ENCODE data around the gene WDR43.

WDR43 gene

GRCh38 chr2:28951910-28952835 is 57.7 kb downstream of the WDR43 start:
- no peaks in the 10 kb centered on the region for H3K9me3 ChIP-seq (ENCODE audit: control insufficient read depth, insufficient read depth, low read length)
- H3K4me2 ChIP-seq (ENCODE audit: low read length) = no peak overlapping the region
- no peaks in the 10 kb centered on the region for H3K79me2 ChIP-seq (ENCODE audit: control insufficient read depth, low read length)
- no peak overlapping the region for H3K4me3 ChIP-seq (ENCODE audit: low read length)
- H3K27ac ChIP-seq (ENCODE audit: low read depth, low read length) = no peak overlapping the region
- TF ChIP-seq CTCF (IDR thresholded peaks at IDR 0.05; ENCODE audit: low read depth, low read length, poor library complexity, severe bottlenecking) (no peak), EZH2phosphoT487 (IDR thresholded peaks at IDR 0.05; ENCODE audit: borderline replicate concordance, low read length) (no peak)
- H3F3A ChIP-seq (ENCODE audit: control insufficient read depth, insufficient read depth) = peaks cover 29% of the 10 kb centered on the region
- no peaks in the 10 kb centered on the region for H4K20me1 ChIP-seq (ENCODE audit: control insufficient read depth, insufficient read depth, low read depth, low read length)
- H3K27me3 ChIP-seq (ENCODE audit: control insufficient read depth, low read length) = no peaks in the 10 kb centered on the region
- H3K36me3 ChIP-seq (ENCODE audit: control insufficient read depth, low read length) = peaks cover 18% of the 10 kb centered on the region
- no peaks in the 10 kb centered on the region for H3K9me2 ChIP-seq (replicated peaks; ENCODE audit: control insufficient read depth, low read length)
- H3K4me1 ChIP-seq (ENCODE audit: control insufficient read depth, low read length) = no peaks in the 10 kb centered on the region

- Histone ChIP-seq H3F3A (ENCODE audit: control insufficient read depth, insufficient read depth) (peaks cover 23% of the 10 kb centered on the region), H3K9me2 (replicated peaks; ENCODE audit: control insufficient read depth, low read length) (no peaks in the 10 kb centered on the region)
These were observed 58.4 kb downstream of the WDR43 start for GRCh38 chr2:28952836-28953211.

GRCh38 chr2:28955467-28955866 is 61.0 kb downstream of the WDR43 start:
- Histone ChIP-seq H3F3A (ENCODE audit: control insufficient read depth, insufficient read depth) (peaks cover 9% of the 10 kb centered on the region), H3K27ac (ENCODE audit: low read depth, low read length) (no peak overlapping the region), H3K9me2 (replicated peaks; ENCODE audit: control insufficient read depth, low read length) (no peaks in the 10 kb centered on the region), H4K20me1 (ENCODE audit: control insufficient read depth, insufficient read depth, low read depth, low read length) (no peaks in the 10 kb centered on the region), H3K79me2 (ENCODE audit: control insufficient read depth, low read length) (no peaks in the 10 kb centered on the region), H3K27me3 (ENCODE audit: control insufficient read depth, low read length) (peaks cover 3% of the 10 kb centered on the region; the same call in 1 of the 2 replicates), H3K4me3 (ENCODE audit: low read length) (no peak overlapping the region), H3K4me2 (ENCODE audit: low read length) (no peak overlapping the region), H3K4me1 (ENCODE audit: control insufficient read depth, low read length) (no peaks in the 10 kb centered on the region), H3K9me3 (ENCODE audit: control insufficient read depth, insufficient read depth, low read length) (no peaks in the 10 kb centered on the region), H3K36me3 (ENCODE audit: control insufficient read depth, low read length) (no peaks in the 10 kb centered on the region)
- TF ChIP-seq CTCF (IDR thresholded peaks at IDR 0.05; ENCODE audit: low read depth, low read length, poor library complexity, severe bottlenecking) = no peak
- TF ChIP-seq EZH2phosphoT487 (IDR thresholded peaks at IDR 0.05; ENCODE audit: borderline replicate concordance, low read length) = no peak

More at GRCh38 chr2:28952836-28953211, 58.4 kb downstream of the WDR43 start:
- Histone ChIP-seq H3K4me2 (ENCODE audit: low read length) (no peak overlapping the region), H3K4me3 (ENCODE audit: low read length) (no peak overlapping the region), H3K27me3 (ENCODE audit: control insufficient read depth, low read length) (no peaks in the 10 kb centered on the region; the same call in 1 of the 2 replicates), H4K20me1 (ENCODE audit: control insufficient read depth, insufficient read depth, low read depth, low read length) (no peaks in the 10 kb centered on the region), H3K27ac (ENCODE audit: low read depth, low read length) (no peak overlapping the region), H3K79me2 (ENCODE audit: control insufficient read depth, low read length) (no peaks in the 10 kb centered on the region), H3K4me1 (ENCODE audit: control insufficient read depth, low read length) (no peaks in the 10 kb centered on the region), H3K36me3 (ENCODE audit: control insufficient read depth, low read length) (peaks cover 14% of the 10 kb centered on the region), H3K9me3 (ENCODE audit: control insufficient read depth, insufficient read depth, low read length) (no peaks in the 10 kb centered on the region)
- no peak for TF ChIP-seq EZH2phosphoT487 (IDR thresholded peaks at IDR 0.05; ENCODE audit: borderline replicate concordance, low read length)
- TF ChIP-seq CTCF (IDR thresholded peaks at IDR 0.05; ENCODE audit: low read depth, low read length, poor library complexity, severe bottlenecking) = no peak
